HG03521 (cell line): ENCODE results near the gene KRT14.
"Not testable (repeated sequence)": the region's sequence is repeated elsewhere in the genome, so short reads cannot be mapped to it uniquely, and the experiment has no call there.

ENCODE experiments used
- ATAC-seq: cut with Tn5 transposase; IDR thresholded peaks from one replicate; pipeline ENCODE4 v1.9.1; 2021; ENCODE audit warnings: mild to moderate bottlenecking, moderate library complexity; ENCODE audit not compliant: unreplicated experiment

Gene KRT14

GRCh38 chr17:41623184-41623861, 36.6 kb upstream of the KRT14 start:
- ATAC-seq, result not testable (repeated sequence)

GRCh38 chr17:41622340-41623183, 35.9 kb upstream of the KRT14 start:
- not testable (repeated sequence) for ATAC-seq

DNA sequence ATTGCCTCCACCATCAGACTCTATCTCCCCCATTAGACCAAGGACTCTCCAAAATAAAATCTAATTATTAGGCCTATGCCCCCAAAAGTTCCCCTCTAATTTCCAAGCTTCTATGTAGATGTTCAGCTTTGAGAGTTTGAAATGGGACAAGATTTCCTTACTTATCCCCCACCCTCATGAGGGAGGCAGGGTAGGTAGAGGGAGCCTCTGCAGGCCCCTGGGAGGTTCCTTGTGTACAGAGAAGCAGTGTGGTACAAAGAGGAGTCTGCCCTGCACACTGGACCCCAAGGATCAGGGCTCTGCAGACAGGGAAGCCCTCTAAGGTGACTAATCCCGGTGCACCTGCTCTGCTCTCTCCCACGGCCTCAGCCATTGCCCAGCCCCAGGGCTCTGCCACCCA, 35.2 kb upstream of the KRT14 start:
- no peak for ATAC-seq

GRCh38 chr17:41621435-41621817, 34.7 kb upstream of the KRT14 start:
- ATAC-seq, result not testable (repeated sequence)

GRCh38 chr17:41620583-41621434, 34.1 kb upstream of the KRT14 start:
- ATAC-seq, result no peak

DNA sequence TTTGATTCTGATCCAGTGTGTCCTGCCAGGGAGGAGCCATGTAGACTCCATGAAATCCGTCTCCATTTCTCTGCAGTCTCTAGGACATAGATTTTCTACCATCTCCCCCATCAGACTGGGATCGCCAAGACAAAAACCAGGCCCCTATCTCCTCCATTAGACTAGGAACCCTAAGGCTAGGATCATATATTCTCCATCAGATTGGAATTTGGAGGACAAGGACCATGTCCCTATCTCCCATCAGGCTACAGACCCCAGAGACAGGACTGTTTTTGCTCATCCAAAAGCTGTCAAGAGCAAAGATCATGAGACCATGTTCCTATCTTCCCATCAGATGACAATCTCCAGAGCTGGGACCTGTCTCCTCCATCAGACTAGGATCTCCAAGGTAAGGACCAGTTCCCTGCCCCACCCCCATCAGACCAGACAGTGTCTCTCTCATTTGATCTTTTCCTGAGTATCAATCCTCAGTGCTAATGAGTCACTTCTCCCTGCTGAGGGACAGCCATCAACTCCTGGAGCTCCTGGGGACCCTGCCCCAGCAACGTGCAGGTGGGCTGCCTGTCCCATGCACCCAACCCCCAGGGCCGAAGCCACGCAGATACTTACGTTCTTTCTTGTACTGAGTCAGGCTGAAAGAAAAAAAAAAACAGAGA, 33.4 kb upstream of the KRT14 start:
- ATAC-seq, result not testable (repeated sequence)

DNA sequence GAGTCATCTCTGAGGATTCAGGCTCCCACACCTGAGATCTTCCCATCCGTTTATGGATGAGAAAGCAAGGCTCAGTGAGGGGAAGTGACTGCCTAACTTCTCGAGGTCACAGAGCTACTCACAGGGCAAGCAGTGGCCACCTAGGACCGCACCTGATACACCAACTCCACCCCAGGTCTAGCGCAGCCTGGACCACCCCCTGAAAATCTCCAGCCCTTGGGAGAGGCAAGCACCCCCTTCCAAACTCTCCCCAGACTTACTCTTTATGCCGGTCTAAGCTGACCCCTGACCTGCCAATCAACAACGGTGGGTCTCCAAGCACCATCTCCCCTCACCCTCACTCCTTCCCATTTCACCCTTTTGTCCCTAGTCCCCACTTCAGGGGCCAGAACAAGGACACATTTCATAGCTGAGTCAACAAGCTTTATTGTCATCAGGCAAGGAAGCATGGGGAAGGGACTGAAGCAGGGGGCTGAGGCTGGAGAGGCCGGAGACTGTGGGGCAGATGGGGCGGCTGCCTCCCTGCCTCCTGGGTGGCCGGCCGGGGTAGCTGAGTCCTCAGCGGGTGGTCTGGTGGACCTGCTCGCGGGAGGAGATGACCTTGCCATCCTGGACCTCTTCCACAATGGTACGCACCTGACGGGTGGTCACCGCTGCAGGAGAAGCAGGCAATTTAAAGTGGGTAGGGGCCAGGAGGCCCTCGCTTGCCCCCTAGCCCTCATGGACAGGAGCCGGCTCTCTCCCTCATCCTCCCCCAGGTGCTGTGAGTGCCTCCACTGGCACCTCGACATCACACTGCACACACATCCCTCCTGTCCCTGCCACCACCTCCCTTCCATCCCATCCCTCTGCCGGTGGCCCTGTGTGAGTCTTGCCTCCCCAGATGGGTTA, 32.6 kb upstream of the KRT14 start:
- no peak for ATAC-seq

DNA sequence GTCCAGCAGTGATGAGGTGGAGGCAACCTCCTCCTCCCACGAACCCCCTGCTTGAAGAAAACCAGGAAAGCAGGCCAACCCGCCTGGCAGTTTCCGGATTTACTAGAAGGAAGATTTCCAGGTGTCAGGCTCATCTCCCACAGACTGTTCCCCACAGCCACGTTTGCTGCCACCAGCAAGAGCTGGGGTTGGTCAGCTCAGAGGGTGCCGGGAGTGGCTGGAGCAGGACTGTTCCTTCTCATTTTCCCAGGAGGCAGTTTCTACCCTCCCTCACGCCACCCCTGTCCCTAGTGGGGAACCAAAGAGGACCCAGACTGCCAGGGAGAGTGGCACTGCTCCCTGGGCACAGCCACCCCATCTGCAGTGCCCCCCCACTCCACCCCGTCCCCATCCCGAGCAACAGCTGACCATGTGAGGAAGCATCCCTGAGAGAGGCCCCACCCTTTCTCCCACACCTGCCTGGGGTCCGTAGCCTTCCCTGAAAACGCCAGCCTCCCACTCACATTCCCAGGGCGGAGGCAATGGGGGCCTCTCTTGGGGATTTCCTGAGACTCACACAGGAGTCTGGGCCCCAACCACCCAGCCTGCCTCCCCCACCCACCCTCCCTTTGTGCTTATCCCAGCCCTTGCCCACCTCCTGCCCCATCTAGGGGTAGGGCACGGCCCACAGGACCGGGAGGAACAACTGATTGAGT, 31.8 kb upstream of the KRT14 start:
- no peak for ATAC-seq

DNA sequence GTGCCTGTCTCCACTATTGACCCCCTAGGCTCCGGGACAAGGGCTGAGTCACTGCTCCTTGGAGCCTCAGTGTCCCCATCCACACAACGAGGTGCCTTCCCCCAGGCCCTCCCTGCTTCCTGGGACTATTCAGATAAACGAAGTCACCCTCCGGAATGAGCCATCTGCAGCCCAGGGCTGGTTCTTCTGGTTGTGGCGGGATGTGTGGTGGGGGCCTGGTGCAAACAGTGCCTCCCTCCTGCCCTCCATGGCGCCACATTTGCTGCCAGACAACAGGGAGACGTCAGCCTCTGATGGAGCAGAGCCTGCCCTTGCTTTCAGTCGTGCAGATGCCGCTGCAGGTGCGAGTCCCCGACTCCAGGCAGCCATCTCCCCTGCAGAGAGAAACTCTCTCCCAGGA, 31.0 kb upstream of the KRT14 start:
- ATAC-seq, result no peak

DNA sequence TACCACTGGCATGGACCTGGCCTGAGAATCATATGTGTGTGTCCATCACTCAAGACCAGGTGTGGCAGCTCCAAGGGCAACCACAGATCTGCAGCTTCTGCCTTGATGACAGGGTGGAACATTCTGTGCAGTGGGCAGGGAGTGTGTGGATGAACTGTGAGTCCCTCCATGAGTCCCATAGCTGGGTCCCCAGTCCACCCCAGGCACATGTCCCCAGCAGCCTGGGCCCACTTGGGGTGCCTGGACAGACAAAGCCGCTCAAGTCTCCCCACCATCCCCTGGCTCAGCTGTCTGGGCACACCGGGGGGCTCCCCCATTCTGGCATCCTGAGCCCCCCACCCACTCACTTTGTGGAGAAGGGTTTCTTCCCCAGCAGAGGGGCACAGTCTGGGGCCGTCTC, 30.4 kb upstream of the KRT14 start:
- no peak for ATAC-seq

DNA sequence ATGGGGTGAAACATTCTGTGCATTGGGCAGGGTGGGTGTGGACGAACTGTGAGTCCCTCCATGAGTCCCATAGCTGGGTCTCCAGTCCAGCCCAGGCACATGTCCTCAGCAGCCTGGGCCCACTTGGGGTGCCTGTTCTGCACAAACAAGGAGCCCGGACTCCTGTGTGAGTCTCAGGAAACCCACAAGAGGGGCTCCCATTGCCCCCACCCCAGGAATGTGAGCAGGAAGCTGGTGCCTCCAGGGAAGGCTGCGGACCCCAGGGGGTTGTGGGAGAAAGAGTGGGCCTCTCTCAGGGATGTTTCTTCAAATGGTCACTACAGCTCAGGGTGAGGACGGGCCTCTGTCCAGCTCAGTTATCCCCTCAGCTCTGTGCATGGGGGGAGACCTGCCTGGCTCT, 29.8 kb upstream of the KRT14 start:
- ATAC-seq, result not testable (repeated sequence)

DNA sequence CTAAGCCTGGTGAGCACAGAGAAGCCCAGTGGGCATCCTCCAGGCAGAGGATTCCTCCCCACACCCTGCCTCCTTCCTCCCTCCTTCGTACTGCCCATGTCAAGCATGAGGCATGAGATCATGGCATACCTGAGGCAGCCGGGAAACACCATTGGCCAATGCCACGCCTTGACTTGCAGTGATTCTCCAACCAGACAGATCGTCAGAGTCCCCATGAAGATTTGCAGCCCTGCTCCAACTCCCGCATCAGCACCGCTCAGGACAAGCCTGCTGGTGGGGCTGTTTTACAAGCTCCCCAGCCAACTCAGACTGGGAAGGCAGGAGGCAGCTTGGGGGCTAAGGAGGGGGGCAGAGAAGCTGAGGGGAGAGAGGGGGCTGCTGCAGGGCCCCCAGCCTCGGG, 28.8 kb upstream of the KRT14 start:
- ATAC-seq, result no peak

DNA sequence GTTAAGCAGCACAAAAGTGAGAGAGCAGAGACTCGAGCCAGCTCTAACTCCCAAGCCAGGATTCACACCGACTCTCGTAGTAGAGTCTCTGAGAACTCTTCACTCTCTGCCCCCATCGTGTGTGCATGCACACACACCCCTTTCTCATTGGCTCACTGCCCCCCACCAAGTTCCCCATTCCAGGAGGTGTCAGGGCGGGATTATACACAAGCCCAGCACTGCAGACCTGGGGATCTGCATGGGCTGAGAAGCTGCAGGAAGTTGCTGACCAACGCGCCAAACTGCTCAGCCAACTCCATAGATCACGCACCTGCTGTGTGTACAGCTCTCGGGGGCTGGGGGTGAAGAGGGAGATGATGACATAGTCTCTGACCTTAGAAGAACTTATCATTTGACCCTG, 28.1 kb upstream of the KRT14 start:
- not testable (repeated sequence) for ATAC-seq

- no peak for ATAC-seq
These were observed 27.4 kb upstream of the KRT14 start for GRCh38 chr17:41614098-41614497.

DNA sequence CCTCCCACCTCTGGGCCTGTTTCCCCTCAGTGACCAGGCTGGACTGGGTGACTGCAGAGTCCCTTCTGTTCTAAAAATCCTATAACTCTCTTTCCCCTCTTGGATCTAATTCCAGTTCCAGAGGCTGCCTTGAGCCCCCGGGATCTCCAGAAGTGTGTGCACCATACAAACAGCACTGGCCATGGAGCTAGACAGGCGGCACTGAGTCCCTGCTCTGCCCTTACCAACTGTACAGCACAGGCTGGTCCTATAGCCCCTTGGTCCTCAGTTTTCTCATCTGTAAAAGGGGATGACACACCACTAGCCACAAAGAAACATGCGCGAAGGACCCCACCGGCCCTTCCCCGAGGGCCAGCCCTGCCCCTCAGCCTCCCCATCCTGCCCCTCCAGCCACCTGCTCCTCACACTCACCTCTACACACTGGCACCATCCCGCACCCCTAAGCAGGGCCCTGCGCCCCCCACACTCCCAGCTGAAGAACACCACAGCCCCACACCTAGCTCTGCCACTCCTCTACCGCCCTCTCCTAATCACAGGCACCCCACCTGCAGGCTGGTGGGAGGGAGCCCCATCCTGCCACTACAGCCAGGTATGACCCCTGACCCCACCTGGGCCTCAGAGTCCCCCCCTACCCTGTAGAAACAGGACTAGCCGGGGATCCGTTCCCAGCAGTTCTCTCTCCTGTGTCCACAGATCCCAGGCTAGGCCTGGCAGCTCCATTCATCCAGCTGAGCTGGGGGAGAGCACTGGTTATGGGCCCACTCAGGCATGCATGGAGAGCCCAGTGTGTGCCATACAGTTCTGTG, 26.8 kb upstream of the KRT14 start:
- no peak for ATAC-seq

DNA sequence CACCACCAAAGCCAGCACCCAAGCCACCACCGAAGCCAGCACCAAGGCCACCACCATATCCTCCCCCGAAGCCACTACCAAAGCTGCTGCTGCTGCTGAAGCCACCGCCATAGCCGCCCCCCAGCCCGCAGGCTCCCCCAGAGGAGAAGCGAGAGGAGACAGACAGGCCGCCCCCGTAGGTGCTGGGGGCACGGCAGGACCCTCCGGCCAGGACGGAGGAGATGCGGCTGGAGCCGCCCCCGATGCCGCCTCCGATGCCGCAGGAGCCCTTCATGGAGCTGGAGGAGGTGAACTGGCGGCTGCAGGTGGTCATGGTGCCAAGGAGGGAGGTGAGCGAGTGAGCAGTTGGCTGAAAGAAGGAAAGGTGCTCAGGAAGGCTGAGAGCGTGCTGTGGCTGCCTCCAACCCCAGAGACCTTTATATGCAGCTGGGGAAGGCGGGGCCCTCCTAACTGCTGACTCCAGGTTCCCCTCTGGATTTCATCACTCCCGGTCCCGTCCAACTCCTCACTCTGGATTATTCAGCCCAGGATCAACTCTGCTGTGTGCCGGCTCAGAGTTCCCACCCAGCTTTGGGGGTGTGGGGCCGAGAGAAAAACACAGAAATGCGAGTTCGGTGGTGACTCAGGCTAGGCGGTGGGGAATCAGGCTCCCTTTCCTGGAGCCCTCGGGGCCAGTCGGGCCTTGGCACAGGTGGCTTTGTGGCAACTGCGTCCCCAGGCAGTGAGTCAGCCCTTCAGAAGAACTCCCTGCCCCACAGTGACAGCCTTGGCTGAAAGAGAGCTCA, 25.9 kb upstream of the KRT14 start, which contains the start of gene KRT16:
Gene KRT16 (minus strand): TSS at position 392 of the 785 bp plus-strand sequence. CDS start 79 bp downstream, at position 313.
- ATAC-seq, result not testable (repeated sequence)

- ATAC-seq, result no peak
These were observed 24.4 kb upstream of the KRT14 start for GRCh38 chr17:41610965-41611640.
